ENCODE data around the gene CTPS1.

- TF ChIP-seq GATA2 (IDR thresholded peaks at IDR 0.05; ENCODE audit: low read depth, low read length) = no peak
- TF ChIP-seq GATA3 (IDR thresholded peaks at IDR 0.05; ENCODE audit: low read depth, low read length) = no peak
These were observed 26.7 kb upstream of the CTPS1 start for GRCh38 chr1:40952744-40953315.
